Panc1 (cell line): ENCODE measurements around the gene PRDM1. TPM values are rescaled to one million over a fixed set of nuclear protein-coding genes. Genes with fewer than 3 reads are reported as not detected.

ENCODE experiments used
- ATAC-seq: fragments of 200-7000 bp; cut with Tn5 transposase; 2 replicates; pipeline ENCODE4 v1.9.1; 2020; ENCODE audit warnings: mild to moderate bottlenecking, moderate library complexity
- BruUV-seq: library from RNA; stranded (reverse); fragments of 400-500 nt; replicated peaks from 2 replicates; lab custom pipeline; 2021; lab: Mats Ljungman, UMichigan
- CTCF ChIA-PET: fragments of 300-600 bp; sonication (Branson Sonifier 250); formaldehyde crosslinking; loops from one replicate; lab custom pipeline; 2022; ENCODE audit warnings: antibody characterized with exemption; lab: Charles Lee
- POLR2A ChIA-PET: fragments of 300-600 bp; sonication (Branson Sonifier 250); formaldehyde crosslinking; loops from one replicate; lab custom pipeline; 2022; ENCODE audit warnings: antibody characterized with exemption; lab: Charles Lee
- DNase-seq: peaks from one replicate; pipeline ENCODE4 v3.0.0-alpha.2; 2010; ENCODE audit warnings: low read depth, low spot score
- H3K27ac ChIP-seq: 2 replicates; pipeline ENCODE4 v1.5.1; 2011; ENCODE audit warnings: mild to moderate bottlenecking, low read length, inconsistent platforms
- H3K27me3 ChIP-seq: fragments of 200-500 bp; sonication (Bioruptor generic); 2 replicates; pipeline ENCODE4 v1.6.0; 2014; ENCODE audit warnings: low read length, inconsistent platforms; ENCODE audit not compliant: control insufficient read depth, insufficient read depth
- H3K36me3 ChIP-seq: fragments of 200-500 bp; sonication (Bioruptor generic); 2 replicates; pipeline ENCODE4 v1.5.1; 2014; ENCODE audit warnings: inconsistent platforms, mild to moderate bottlenecking, low read length, moderate library complexity; ENCODE audit not compliant: control insufficient read depth, insufficient read depth
- H3K4me1 ChIP-seq: 2 replicates; pipeline ENCODE4 v1.5.1; 2011; ENCODE audit warnings: inconsistent platforms, mild to moderate bottlenecking, low read length, moderate library complexity; ENCODE audit not compliant: control insufficient read depth, insufficient read depth
- H3K4me3 ChIP-seq, 2 experiments: 2 replicates each; pipeline ENCODE4 v1.5.1; 2011 to 2012; ENCODE audit warnings: low read depth in 2 of 2, low read length in 2 of 2, mild to moderate bottlenecking in 2 of 2, inconsistent platforms in 1 of 2, moderate library complexity in 1 of 2
- H3K9me3 ChIP-seq: fragments of 200-500 bp; sonication (Bioruptor generic); 2 replicates; pipeline ENCODE4 v1.5.1; 2014; ENCODE audit warnings: low read depth, mild to moderate bottlenecking, inconsistent platforms, low read length, moderate library complexity; ENCODE audit not compliant: control insufficient read depth, insufficient read depth
- POLR2AphosphoS5 ChIP-seq: IDR thresholded peaks from 2 replicates; pipeline ENCODE4 v1.6.1; 2012; ENCODE audit warnings: mild to moderate bottlenecking, low read depth, low read length, moderate library complexity
- SIN3A ChIP-seq: IDR thresholded peaks from 2 replicates; pipeline ENCODE4 v1.6.1; 2012; ENCODE audit warnings: low read depth, mild to moderate bottlenecking, low read length, moderate library complexity, borderline replicate concordance; ENCODE audit not compliant: insufficient read depth
- TCF7L2 ChIP-seq: IDR thresholded peaks from 2 replicates; pipeline ENCODE4 v1.6.1; 2011; ENCODE audit warnings: mild to moderate bottlenecking, low read depth, low read length, inconsistent platforms
- in situ Hi-C: cut with HindIII; loops from 2 replicates; pipeline ENCODE4 v1.10.0; 2016; ENCODE audit warnings: low sequenced_read_pairs, low pct_unique_long_range_greater_than_20kb
- intact Hi-C: fragments of 100-400 bp; cut with micrococcal nuclease; formaldehyde crosslinking; loops from one replicate; pipeline ENCODE4 v1.10.0; 2022; ENCODE audit not compliant: unreplicated experiment
- total RNA-seq: library from RNA; stranded (reverse); gene quantifications from one replicate; pipeline ENCODE4 v1.2.1, GENCODE V29; 2021; ENCODE audit not compliant: unreplicated experiment
- TF ChIP-seq, protein P1 (sequence below), 2 experiments: IDR thresholded peaks; 2 replicates each; pipeline ENCODE4 v1.6.1; 2011 to 2012; ENCODE audit warnings: low read depth in 2 of 2, control low read depth in 1 of 2, low read length in 1 of 2, mild to moderate bottlenecking in 1 of 2, moderate library complexity in 1 of 2; ENCODE audit not compliant: insufficient read depth in 1 of 2
- TF ChIP-seq, protein P2 (sequence below): fragments of 450-650 bp; IDR thresholded peaks from 2 replicates; pipeline ENCODE4 v1.5.1; 2017; ENCODE audit warnings: mild to moderate bottlenecking

The PRDM1 gene
- total RNA-seq, 1 experiment from 2014 or later: 2.6 TPM

DNA sequence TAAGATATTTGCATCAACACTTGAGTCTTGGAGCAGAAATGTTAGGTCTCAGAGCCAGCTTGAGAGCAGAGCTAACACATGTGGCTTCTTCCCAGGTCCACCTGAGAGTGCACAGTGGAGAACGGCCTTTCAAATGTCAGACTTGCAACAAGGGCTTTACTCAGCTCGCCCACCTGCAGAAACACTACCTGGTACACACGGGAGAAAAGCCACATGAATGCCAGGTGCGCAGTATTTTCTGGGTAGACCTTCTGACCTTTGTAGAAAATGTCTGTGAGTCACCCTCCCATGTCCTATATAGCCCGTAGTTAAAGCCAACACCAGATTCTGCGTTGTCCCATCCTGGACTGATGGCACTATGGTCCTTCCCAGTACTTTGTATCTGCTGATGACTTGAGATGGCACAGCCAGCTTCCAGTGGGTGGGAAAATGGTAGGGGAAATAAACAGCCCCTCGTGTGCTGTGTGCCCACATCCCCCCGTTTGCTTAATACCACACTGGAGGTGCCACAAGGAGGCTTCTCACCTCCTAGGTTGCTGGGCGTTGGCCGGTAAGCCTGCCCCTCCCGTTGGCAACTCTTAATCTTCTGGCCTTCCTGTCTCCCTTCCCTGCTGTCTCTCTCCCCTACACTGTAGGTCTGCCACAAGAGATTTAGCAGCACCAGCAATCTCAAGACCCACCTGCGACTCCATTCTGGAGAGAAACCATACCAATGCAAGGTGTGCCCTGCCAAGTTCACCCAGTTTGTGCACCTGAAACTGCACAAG is 20.3 kb downstream of the PRDM1 start:
- ChIA-PET POLR2A (no interaction called here), CTCF (no interaction called here)
- intact Hi-C loops (no loop called here), in situ Hi-C loops (no loop called here)
- no TSS peak for BruUV-seq
- Histone ChIP-seq H3K9me3 (no peaks in the 10 kb centered on the region), H3K4me1 (peaks cover 9% of the 10 kb centered on the region; the same call in 1 of the 2 replicates), H3K36me3 (no peaks in the 10 kb centered on the region), H3K4me3 (no peak overlapping the region), H3K27ac (no peak overlapping the region), H3K27me3 (no peaks in the 10 kb centered on the region)
- TF ChIP-seq POLR2AphosphoS5: no peak
- TF ChIP-seq, protein P1, sequence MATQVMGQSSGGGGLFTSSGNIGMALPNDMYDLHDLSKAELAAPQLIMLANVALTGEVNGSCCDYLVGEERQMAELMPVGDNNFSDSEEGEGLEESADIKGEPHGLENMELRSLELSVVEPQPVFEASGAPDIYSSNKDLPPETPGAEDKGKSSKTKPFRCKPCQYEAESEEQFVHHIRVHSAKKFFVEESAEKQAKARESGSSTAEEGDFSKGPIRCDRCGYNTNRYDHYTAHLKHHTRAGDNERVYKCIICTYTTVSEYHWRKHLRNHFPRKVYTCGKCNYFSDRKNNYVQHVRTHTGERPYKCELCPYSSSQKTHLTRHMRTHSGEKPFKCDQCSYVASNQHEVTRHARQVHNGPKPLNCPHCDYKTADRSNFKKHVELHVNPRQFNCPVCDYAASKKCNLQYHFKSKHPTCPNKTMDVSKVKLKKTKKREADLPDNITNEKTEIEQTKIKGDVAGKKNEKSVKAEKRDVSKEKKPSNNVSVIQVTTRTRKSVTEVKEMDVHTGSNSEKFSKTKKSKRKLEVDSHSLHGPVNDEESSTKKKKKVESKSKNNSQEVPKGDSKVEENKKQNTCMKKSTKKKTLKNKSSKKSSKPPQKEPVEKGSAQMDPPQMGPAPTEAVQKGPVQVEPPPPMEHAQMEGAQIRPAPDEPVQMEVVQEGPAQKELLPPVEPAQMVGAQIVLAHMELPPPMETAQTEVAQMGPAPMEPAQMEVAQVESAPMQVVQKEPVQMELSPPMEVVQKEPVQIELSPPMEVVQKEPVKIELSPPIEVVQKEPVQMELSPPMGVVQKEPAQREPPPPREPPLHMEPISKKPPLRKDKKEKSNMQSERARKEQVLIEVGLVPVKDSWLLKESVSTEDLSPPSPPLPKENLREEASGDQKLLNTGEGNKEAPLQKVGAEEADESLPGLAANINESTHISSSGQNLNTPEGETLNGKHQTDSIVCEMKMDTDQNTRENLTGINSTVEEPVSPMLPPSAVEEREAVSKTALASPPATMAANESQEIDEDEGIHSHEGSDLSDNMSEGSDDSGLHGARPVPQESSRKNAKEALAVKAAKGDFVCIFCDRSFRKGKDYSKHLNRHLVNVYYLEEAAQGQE (IDR thresholded peaks at IDR 0.05; ENCODE audit: insufficient read depth in 1 of 2, low read depth in 2 of 2, low read length in 1 of 2): no peak
- no peak for TF ChIP-seq SIN3A
- TF ChIP-seq, protein P2, sequence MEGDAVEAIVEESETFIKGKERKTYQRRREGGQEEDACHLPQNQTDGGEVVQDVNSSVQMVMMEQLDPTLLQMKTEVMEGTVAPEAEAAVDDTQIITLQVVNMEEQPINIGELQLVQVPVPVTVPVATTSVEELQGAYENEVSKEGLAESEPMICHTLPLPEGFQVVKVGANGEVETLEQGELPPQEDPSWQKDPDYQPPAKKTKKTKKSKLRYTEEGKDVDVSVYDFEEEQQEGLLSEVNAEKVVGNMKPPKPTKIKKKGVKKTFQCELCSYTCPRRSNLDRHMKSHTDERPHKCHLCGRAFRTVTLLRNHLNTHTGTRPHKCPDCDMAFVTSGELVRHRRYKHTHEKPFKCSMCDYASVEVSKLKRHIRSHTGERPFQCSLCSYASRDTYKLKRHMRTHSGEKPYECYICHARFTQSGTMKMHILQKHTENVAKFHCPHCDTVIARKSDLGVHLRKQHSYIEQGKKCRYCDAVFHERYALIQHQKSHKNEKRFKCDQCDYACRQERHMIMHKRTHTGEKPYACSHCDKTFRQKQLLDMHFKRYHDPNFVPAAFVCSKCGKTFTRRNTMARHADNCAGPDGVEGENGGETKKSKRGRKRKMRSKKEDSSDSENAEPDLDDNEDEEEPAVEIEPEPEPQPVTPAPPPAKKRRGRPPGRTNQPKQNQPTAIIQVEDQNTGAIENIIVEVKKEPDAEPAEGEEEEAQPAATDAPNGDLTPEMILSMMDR: no peak
- no peak for TF ChIP-seq TCF7L2
- ATAC-seq: no peak
- no peak for DNase-seq

DNA sequence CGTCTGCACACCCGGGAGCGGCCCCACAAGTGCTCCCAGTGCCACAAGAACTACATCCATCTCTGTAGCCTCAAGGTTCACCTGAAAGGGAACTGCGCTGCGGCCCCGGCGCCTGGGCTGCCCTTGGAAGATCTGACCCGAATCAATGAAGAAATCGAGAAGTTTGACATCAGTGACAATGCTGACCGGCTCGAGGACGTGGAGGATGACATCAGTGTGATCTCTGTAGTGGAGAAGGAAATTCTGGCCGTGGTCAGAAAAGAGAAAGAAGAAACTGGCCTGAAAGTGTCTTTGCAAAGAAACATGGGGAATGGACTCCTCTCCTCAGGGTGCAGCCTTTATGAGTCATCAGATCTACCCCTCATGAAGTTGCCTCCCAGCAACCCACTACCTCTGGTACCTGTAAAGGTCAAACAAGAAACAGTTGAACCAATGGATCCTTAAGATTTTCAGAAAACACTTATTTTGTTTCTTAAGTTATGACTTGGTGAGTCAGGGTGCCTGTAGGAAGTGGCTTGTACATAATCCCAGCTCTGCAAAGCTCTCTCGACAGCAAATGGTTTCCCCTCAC is 21.0 kb downstream of the PRDM1 start:
- no peak overlapping the region for H3K4me3 ChIP-seq
- no peak for DNase-seq
- H3K4me1 ChIP-seq: peaks cover 9% of the 10 kb centered on the region; the same call in 1 of the 2 replicates
- H3K36me3 ChIP-seq: no peaks in the 10 kb centered on the region
- no TSS peak for BruUV-seq
- ChIA-PET CTCF (interaction anchor here (0.7 kb wide), 1 partner anchor 336 kb away, joined by 5 read pairs; no protein-coding TSS in a partner anchor), POLR2A (interaction anchor here (0.6 kb wide), 1 partner anchor 1951 kb away, joined by 5 read pairs; no protein-coding TSS in a partner anchor)
- H3K9me3 ChIP-seq: no peaks in the 10 kb centered on the region
- no peak for ATAC-seq
- in situ Hi-C loops (no loop called here), intact Hi-C loops (no loop called here)
- no peaks in the 10 kb centered on the region for H3K27me3 ChIP-seq
- no peak overlapping the region for H3K27ac ChIP-seq
- TF ChIP-seq, protein P2: no peak
- TF ChIP-seq SIN3A: no peak
- no peak for TF ChIP-seq TCF7L2
- TF ChIP-seq, protein P1 (IDR thresholded peaks at IDR 0.05; ENCODE audit: insufficient read depth in 1 of 2, low read depth in 2 of 2, low read length in 1 of 2): no peak
- TF ChIP-seq POLR2AphosphoS5: no peak
